G401 (cell line): ENCODE data around the gene LANCL3. TPM values are rescaled to one million over a fixed set of nuclear protein-coding genes. Genes with fewer than 3 reads are reported as not detected.
"Not testable (repeated sequence)": the region's sequence is repeated elsewhere in the genome, so short reads cannot be mapped to it uniquely, and the experiment has no call there.

Experiments
- DNase-seq: peaks from one replicate; pipeline ENCODE4 v3.0.0-alpha.2; 2015; ENCODE audit warnings: low spot score
- in situ Hi-C: cut with HindIII; loops from 2 replicates; pipeline ENCODE4 v1.10.0; 2016; ENCODE audit warnings: low sequenced_read_pairs, mixed read lengths
- total RNA-seq: library from RNA; depleted of rRNA; stranded (reverse); fragments of >200 nt; shearing (Covaris generic); gene quantifications from 2 replicates; pipeline ENCODE4 v1.2.3, GENCODE V29; 2014

The LANCL3 gene
- total RNA-seq, 1 experiment from 2014 or later = not detected

GRCh38 chrX:37608156-37608555 is 36.7 kb downstream of the LANCL3 start:
- in situ Hi-C loops = no loop called here
- DNase-seq = no peak

- no peak for DNase-seq
- in situ Hi-C loops = no loop called here
These were observed 38.3 kb downstream of the LANCL3 start for GRCh38 chrX:37609727-37610126.

GRCh38 chrX:37613933-37614332 is 42.5 kb downstream of the LANCL3 start:
- in situ Hi-C loops = no loop called here
- DNase-seq = no peak

GRCh38 chrX:37627602-37628001 is 56.1 kb downstream of the LANCL3 start:
- DNase-seq = no peak
- in situ Hi-C loops = no loop called here

- in situ Hi-C loops = no loop called here
- DNase-seq = no peak
These were observed 66.6 kb downstream of the LANCL3 start for GRCh38 chrX:37638047-37638446.

- in situ Hi-C loops = no loop called here
These were observed 68.7 kb downstream of the LANCL3 start for GRCh38 chrX:37640142-37640541.

GRCh38 chrX:37641859-37642258 is 70.4 kb downstream of the LANCL3 start:
- in situ Hi-C loops = no loop called here

More at GRCh38 chrX:37640142-37640541, 68.7 kb downstream of the LANCL3 start:
- DNase-seq = no peak

GRCh38 chrX:37644381-37645305 is 73.2 kb downstream of the LANCL3 start:
- no peak for DNase-seq
- in situ Hi-C loops = no loop called here

More at GRCh38 chrX:37641859-37642258, 70.4 kb downstream of the LANCL3 start:
- no peak for DNase-seq

GRCh38 chrX:37646254-37646653 is 74.8 kb downstream of the LANCL3 start:
- in situ Hi-C loops = no loop called here
- DNase-seq = no peak

- in situ Hi-C loops, DNase-seq: not testable (repeated sequence)
These were observed 79.4 kb downstream of the LANCL3 start for GRCh38 chrX:37650879-37651278.

GRCh38 chrX:37651921-37652452 is 80.5 kb downstream of the LANCL3 start:
- in situ Hi-C loops = no loop called here
- DNase-seq = no peak

GRCh38 chrX:37652589-37653231 is 81.2 kb downstream of the LANCL3 start:
- no peak for DNase-seq
- in situ Hi-C loops = no loop called here

- in situ Hi-C loops = no loop called here
- no peak for DNase-seq
These were observed 82.1 kb downstream of the LANCL3 start for GRCh38 chrX:37653397-37654085.

- DNase-seq = no peak
- in situ Hi-C loops = no loop called here
These were observed 87.0 kb downstream of the LANCL3 start for GRCh38 chrX:37658343-37659030.

- DNase-seq = no peak
- in situ Hi-C loops = no loop called here
These were observed 87.6 kb downstream of the LANCL3 start for GRCh38 chrX:37659047-37659446.

- no peak for DNase-seq
- in situ Hi-C loops = no loop called here
These were observed 90.7 kb downstream of the LANCL3 start for GRCh38 chrX:37662181-37662580.

- in situ Hi-C loops = no loop called here
- DNase-seq = no peak
These were observed 95.1 kb downstream of the LANCL3 start for GRCh38 chrX:37666516-37666915.

- in situ Hi-C loops = no loop called here
- DNase-seq = no peak
These were observed 95.7 kb downstream of the LANCL3 start for GRCh38 chrX:37667141-37667540.

GRCh38 chrX:37672563-37672962 is 101.1 kb downstream of the LANCL3 start:
- DNase-seq = no peak
- in situ Hi-C loops = no loop called here
